Fibroblast of the aortic adventitia (primary cell): ENCODE measurements around the gene MAVS. TPM values are rescaled to one million over a fixed set of nuclear protein-coding genes. Genes with fewer than 3 reads are reported as not detected.

Experiments
- DNase-seq: peaks from one replicate; pipeline ENCODE4 v3.0.0-alpha.2; 2010; ENCODE audit warnings: low read depth
- H3K4me3 ChIP-seq: 2 replicates; pipeline ENCODE4 v1.5.1; 2011; ENCODE audit warnings: low read depth, mild to moderate bottlenecking, control low read depth, low read length, moderate library complexity
- total RNA-seq: library from RNA; depleted of rRNA; stranded (reverse); fragments of >200 nt; gene quantifications from 2 replicates; pipeline ENCODE4 v1.2.3, GENCODE V29; 2012; ENCODE audit warnings: low replicate concordance
- TF ChIP-seq, protein P1 (sequence below): IDR thresholded peaks from 2 replicates; pipeline ENCODE4 v1.5.1; 2011; ENCODE audit warnings: mild to moderate bottlenecking, low read length, control low read depth, inconsistent platforms; ENCODE audit not compliant: insufficient read depth

The MAVS gene
- total RNA-seq, 1 donor, result 23.7 TPM

- H3K4me3 ChIP-seq, result no peak overlapping the region
- TF ChIP-seq, protein P1, sequence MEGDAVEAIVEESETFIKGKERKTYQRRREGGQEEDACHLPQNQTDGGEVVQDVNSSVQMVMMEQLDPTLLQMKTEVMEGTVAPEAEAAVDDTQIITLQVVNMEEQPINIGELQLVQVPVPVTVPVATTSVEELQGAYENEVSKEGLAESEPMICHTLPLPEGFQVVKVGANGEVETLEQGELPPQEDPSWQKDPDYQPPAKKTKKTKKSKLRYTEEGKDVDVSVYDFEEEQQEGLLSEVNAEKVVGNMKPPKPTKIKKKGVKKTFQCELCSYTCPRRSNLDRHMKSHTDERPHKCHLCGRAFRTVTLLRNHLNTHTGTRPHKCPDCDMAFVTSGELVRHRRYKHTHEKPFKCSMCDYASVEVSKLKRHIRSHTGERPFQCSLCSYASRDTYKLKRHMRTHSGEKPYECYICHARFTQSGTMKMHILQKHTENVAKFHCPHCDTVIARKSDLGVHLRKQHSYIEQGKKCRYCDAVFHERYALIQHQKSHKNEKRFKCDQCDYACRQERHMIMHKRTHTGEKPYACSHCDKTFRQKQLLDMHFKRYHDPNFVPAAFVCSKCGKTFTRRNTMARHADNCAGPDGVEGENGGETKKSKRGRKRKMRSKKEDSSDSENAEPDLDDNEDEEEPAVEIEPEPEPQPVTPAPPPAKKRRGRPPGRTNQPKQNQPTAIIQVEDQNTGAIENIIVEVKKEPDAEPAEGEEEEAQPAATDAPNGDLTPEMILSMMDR, result no peak
- DNase-seq, result no peak
These were observed 45.8 kb upstream of the MAVS start for GRCh38 chr20:3800878-3801260.

DNA sequence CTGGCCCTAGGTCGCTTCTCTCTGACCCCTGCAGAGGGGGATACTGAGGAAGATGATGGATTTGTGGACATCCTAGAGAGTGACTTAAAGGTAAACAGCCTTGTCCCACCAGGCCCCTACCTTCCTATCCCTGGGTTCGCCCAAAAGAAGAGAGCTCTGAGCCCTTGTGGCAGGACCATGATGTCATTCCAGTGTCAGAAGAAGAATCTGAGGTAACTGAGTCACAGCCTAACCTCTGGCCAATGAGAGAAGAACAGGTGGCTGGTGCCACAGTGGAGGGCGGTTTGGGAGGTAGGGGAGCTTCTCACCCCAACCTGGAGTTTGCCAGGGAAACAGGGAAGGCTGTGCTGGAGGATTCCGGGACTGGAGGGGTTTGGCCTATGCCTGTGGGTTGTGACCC is 45.3 kb upstream of the MAVS start:
- H3K4me3 ChIP-seq, result no peak overlapping the region
- TF ChIP-seq, protein P1, result no peak
- no peak for DNase-seq

- no peak overlapping the region for H3K4me3 ChIP-seq
- no peak for DNase-seq
- TF ChIP-seq, protein P1, result no peak
These were observed 44.8 kb upstream of the MAVS start for GRCh38 chr20:3801846-3802245.

- H3K4me3 ChIP-seq, result no peak overlapping the region
- DNase-seq, result no peak
- TF ChIP-seq, protein P1, result no peak
These were observed 44.0 kb upstream of the MAVS start for GRCh38 chr20:3802524-3803239.

GRCh38 chr20:3803289-3803688 is 43.3 kb upstream of the MAVS start:
- TF ChIP-seq, protein P1, result no peak
- H3K4me3 ChIP-seq, result no peak overlapping the region
- no peak for DNase-seq

- no peak for DNase-seq
- TF ChIP-seq, protein P1, result no peak
- no peak overlapping the region for H3K4me3 ChIP-seq
These were observed 42.8 kb upstream of the MAVS start for GRCh38 chr20:3803854-3804253.

DNA sequence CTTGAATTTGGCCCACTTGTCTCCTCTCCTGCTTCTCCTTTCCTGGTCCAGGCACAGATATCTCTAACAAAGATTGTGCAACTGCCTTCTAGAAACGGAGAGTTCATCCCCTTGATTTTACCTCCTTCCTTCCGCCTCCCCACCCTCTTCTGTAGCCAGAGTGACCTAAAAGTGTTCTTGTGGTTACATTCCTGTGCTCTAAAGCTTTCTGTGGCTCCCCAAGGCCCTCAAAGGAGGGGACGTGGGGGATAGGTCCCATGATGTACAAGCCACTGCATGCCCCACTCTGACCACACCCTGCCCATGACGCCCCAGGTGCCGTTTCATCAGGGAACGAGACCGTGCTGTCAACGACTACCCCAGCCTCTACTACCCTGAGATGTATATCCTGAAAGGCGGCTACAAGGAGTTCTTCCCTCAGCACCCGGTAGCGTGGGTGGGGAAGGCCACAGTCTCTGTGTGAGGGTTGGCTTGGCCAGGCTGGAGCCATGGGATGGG is 42.3 kb upstream of the MAVS start:
- TF ChIP-seq, protein P1, result no peak

More for the DNA sequence above, 42.3 kb upstream of the MAVS start:
- no peak for DNase-seq
- H3K4me3 ChIP-seq, result no peak overlapping the region
